ENCODE data around the gene ZIC5.

- TF ChIP-seq CTCF (IDR thresholded peaks at IDR 0.05) (peak in 1 of 7 experiments; percentile 2), POLR2A (IDR thresholded peaks at IDR 0.05) (no peak)
Observed at GRCh38 chr13:99980201-99980823, 8.7 kb upstream of the ZIC5 start.

All from body of pancreas (tissue), 4 donors.